Mesenchymal stem cell (in vitro differentiated cells and primary cell): ENCODE results near the gene CDC73.

Experiments used
- DNase-seq: peaks from one replicate; pipeline ENCODE4 v3.0.0-alpha.2; 2013
- H2AFZ ChIP-seq: one replicate; pipeline ENCODE4 v1.6.1; 2013; ENCODE audit warnings: low read depth, mild to moderate bottlenecking, control low read depth, inconsistent platforms, low read length, moderate library complexity
- H2AK5ac ChIP-seq: 2 replicates; pipeline ENCODE4 v1.6.1; 2013; ENCODE audit warnings: low read length, moderate library complexity, mild to moderate bottlenecking, inconsistent platforms; ENCODE audit not compliant: severe bottlenecking
- H2BK120ac ChIP-seq: one replicate; pipeline ENCODE4 v1.6.1; 2013; ENCODE audit warnings: low read depth, mild to moderate bottlenecking, inconsistent platforms, low read length, moderate library complexity
- H2BK12ac ChIP-seq, 2 experiments: one replicate each; pipeline ENCODE4 v1.6.1; 2013; ENCODE audit warnings: inconsistent platforms in 2 of 2, low read length in 2 of 2, mild to moderate bottlenecking in 2 of 2, moderate library complexity in 2 of 2, control low read depth in 1 of 2
- H2BK15ac ChIP-seq: one replicate; pipeline ENCODE4 v1.6.1; 2013; ENCODE audit warnings: mild to moderate bottlenecking, low read depth, inconsistent platforms; ENCODE audit not compliant: poor library complexity, severe bottlenecking
- H2BK5ac ChIP-seq: 2 replicates; pipeline ENCODE4 v1.6.1; 2013; ENCODE audit warnings: low read depth, mild to moderate bottlenecking, low read length, control low read depth, inconsistent platforms; ENCODE audit not compliant: poor library complexity, severe bottlenecking
- H3K14ac ChIP-seq, 2 experiments: one replicate each; pipeline ENCODE4 v1.6.1; 2013; ENCODE audit warnings: inconsistent platforms in 2 of 2, low read length in 2 of 2, control low read depth in 1 of 2, mild to moderate bottlenecking in 1 of 2, moderate library complexity in 1 of 2
- H3K18ac ChIP-seq, 2 experiments: one replicate each; pipeline ENCODE4 v1.6.1; 2013; ENCODE audit warnings: inconsistent platforms in 2 of 2, low read length in 2 of 2, control low read depth in 1 of 2, low read depth in 1 of 2, mild to moderate bottlenecking in 1 of 2
- H3K23ac ChIP-seq, 2 experiments: one replicate each; pipeline ENCODE4 v1.6.1; 2013; ENCODE audit warnings: inconsistent platforms in 2 of 2, low read length in 2 of 2, mild to moderate bottlenecking in 2 of 2, moderate library complexity in 2 of 2, control low read depth in 1 of 2
- H3K27ac ChIP-seq: 2 replicates; pipeline ENCODE4 v1.5.1; 2013; ENCODE audit warnings: mild to moderate bottlenecking, moderate library complexity, low read length, control low read depth, inconsistent platforms; ENCODE audit not compliant: poor library complexity, severe bottlenecking
- H3K27me3 ChIP-seq, 2 experiments: 2 replicates each; pipeline versions ENCODE4 v1.6.1 to v1.7.0; 2013; ENCODE audit warnings: low read length in 2 of 2, mild to moderate bottlenecking in 2 of 2, moderate library complexity in 2 of 2, control low read depth in 1 of 2, inconsistent platforms in 1 of 2; ENCODE audit not compliant: control insufficient read depth in 1 of 2, insufficient read depth in 1 of 2
- H3K36me3 ChIP-seq, 2 experiments: 2 replicates each; pipeline versions ENCODE4 v1.6.1 to v1.7.0; 2013; ENCODE audit warnings: low read length in 2 of 2, control low read depth in 1 of 2, inconsistent platforms in 1 of 2, low read depth in 1 of 2, mild to moderate bottlenecking in 1 of 2; ENCODE audit not compliant: insufficient read depth in 2 of 2, control insufficient read depth in 1 of 2
- H3K4ac ChIP-seq, 2 experiments: one replicate each; pipeline ENCODE4 v1.6.1; 2013; ENCODE audit warnings: inconsistent platforms in 2 of 2, low read length in 2 of 2, mild to moderate bottlenecking in 2 of 2, moderate library complexity in 2 of 2, control low read depth in 1 of 2, low read depth in 1 of 2
- H3K4me1 ChIP-seq: 2 replicates; pipeline ENCODE4 v1.6.1; 2013; ENCODE audit warnings: low read depth, low read length, control low read depth; ENCODE audit not compliant: control insufficient read depth, insufficient read depth
- H3K4me2 ChIP-seq: 2 replicates; pipeline ENCODE4 v1.6.1; 2013; ENCODE audit warnings: low read length, mild to moderate bottlenecking, inconsistent platforms; ENCODE audit not compliant: poor library complexity, severe bottlenecking
- H3K4me3 ChIP-seq, 2 experiments: 2 replicates each; pipeline versions ENCODE4 v1.5.1 to v1.7.0; 2013; ENCODE audit warnings: low read length in 2 of 2, mild to moderate bottlenecking in 2 of 2, control low read depth in 1 of 2, low read depth in 1 of 2; ENCODE audit not compliant: insufficient read depth in 1 of 2
- H3K79me1 ChIP-seq: replicated peaks from 2 replicates; pipeline ENCODE4 v1.6.1; 2013; ENCODE audit warnings: mild to moderate bottlenecking, control low read depth, low read length, inconsistent platforms; ENCODE audit not compliant: poor library complexity, severe bottlenecking
- H3K9ac ChIP-seq: 2 replicates; pipeline ENCODE4 v1.7.0; 2013; ENCODE audit warnings: mild to moderate bottlenecking, low read length, moderate library complexity
- H3K9me3 ChIP-seq: 2 replicates; pipeline ENCODE4 v1.7.0; 2013; ENCODE audit warnings: mild to moderate bottlenecking, low read length; ENCODE audit not compliant: control insufficient read depth
- H4K8ac ChIP-seq: one replicate; pipeline ENCODE4 v1.6.1; 2013; ENCODE audit warnings: inconsistent platforms, mild to moderate bottlenecking, low read length, moderate library complexity
- H4K91ac ChIP-seq: one replicate; pipeline ENCODE4 v1.6.1; 2013; ENCODE audit warnings: mild to moderate bottlenecking, low read length, inconsistent platforms
- WGBS: methylation state at CpG from one replicate; pipeline ENCODE4 v1.1.7; 2013; ENCODE audit warnings: mixed read lengths; 5-methylcytosine and 5-hydroxymethylcytosine counted together

The CDC73 gene

GRCh38 chr1:193094112-193094511 is 27.7 kb upstream of the CDC73 start:
- Histone ChIP-seq H3K79me1 (peaks cover 4% of the 10 kb centered on the region), H3K4me2 (no peak overlapping the region), H3K14ac (no peak overlapping the region), H3K4me1 (no peaks in the 10 kb centered on the region), H2BK15ac (no peak overlapping the region), H3K9ac (no peak overlapping the region), H2AK5ac (no peak overlapping the region), H3K4me3 (no peak overlapping the region), H3K27ac (no peak overlapping the region), H2BK5ac (no peak overlapping the region), H2BK120ac (no peak overlapping the region), H3K18ac (no peak overlapping the region), H4K8ac (no peak overlapping the region), H2BK12ac (no peak overlapping the region), H3K23ac (no peak overlapping the region), H4K91ac (no peak overlapping the region), H3K27me3 (no peaks in the 10 kb centered on the region), H2AFZ (no peak overlapping the region), H3K9me3 (no peaks in the 10 kb centered on the region), H3K4ac (no peak overlapping the region), H3K36me3 (peaks cover 9 to 91% of the 10 kb centered on the region in 2 experiments)
- WGBS, result 97% methylated on average over 10 of the region's 11 CpGs
- DNase-seq, result no peak

GRCh38 chr1:193102662-193103061 is 19.2 kb upstream of the CDC73 start:
- Histone ChIP-seq H3K9ac (peak overlapping the region; percentile 97), H3K4me3 (no peak overlapping the region), H3K9me3 (no peaks in the 10 kb centered on the region), H4K8ac (no peak overlapping the region), H3K4ac (no peak overlapping the region), H2BK120ac (no peak overlapping the region), H3K23ac (no peak overlapping the region), H3K79me1 (peaks cover 15% of the 10 kb centered on the region), H2AFZ (no peak overlapping the region), H3K27me3 (no peaks in the 10 kb centered on the region), H2BK5ac (no peak overlapping the region), H3K27ac (no peak overlapping the region), H3K18ac (no peak overlapping the region), H3K36me3 (peaks cover 10 to 32% of the 10 kb centered on the region in 2 experiments), H2BK12ac (no peak overlapping the region), H2BK15ac (no peak overlapping the region), H3K4me2 (no peak overlapping the region), H2AK5ac (no peak overlapping the region), H4K91ac (no peak overlapping the region), H3K14ac (no peak overlapping the region), H3K4me1 (peaks cover 1% of the 10 kb centered on the region)
- WGBS, result 100% methylated on average over 3 of the region's 5 CpGs
- DNase-seq, result no peak

DNA sequence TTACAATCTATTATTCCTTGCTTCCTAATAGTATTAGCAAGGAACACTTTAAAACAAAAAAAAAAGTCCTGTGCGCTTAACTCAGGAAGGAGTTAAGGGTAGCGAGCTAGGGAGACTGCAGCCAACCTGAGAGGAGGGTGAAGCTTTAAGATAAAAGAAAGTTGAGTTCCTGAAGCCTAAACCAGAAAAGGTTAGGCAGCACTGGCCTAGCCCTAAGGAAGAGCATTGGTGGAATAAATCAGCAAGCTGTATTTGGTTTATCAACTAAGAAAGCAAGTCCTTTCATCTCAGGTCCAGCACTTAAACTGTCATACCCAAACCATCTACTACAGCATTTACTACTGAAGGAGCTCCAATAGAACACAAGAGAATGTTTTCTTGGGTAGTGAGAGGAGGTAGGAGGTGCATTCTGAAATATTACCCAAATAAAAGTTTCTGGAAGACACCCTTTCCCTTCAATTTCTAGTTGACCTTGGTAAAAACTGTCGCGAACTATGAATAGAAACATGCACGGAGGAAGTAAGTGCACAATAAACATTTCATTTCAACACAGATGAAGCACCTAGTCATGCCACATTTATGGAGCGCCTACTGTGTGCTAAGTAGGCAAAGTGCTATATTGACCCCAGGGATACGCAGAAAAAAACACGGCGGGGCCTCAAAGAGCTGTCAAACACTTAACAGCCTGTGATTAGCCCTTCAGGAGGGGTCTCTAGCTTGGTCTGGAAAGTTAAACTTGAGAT is 17.9 kb upstream of the CDC73 start:
- no peak overlapping the region for H2AK5ac ChIP-seq
- H4K91ac ChIP-seq, result no peak overlapping the region
- WGBS, result 51% methylated on average over 9 of the region's 9 CpGs
- no peaks in the 10 kb centered on the region for H3K9me3 ChIP-seq
- H4K8ac ChIP-seq, result no peak overlapping the region
- peak overlapping the region in 1 of 2 experiments; percentile 73 for H3K4ac ChIP-seq
- peak overlapping the region in 1 of 2 experiments; percentile 73 for H3K18ac ChIP-seq
- peak; percentile 27 for DNase-seq
- H3K4me3 ChIP-seq, result peak overlapping the region; percentile 66 to 95
- peaks cover 1% of the 10 kb centered on the region for H3K4me1 ChIP-seq
- peak overlapping the region; percentile 76 for H2AFZ ChIP-seq
- no peak overlapping the region for H2BK5ac ChIP-seq
- no peaks in the 10 kb centered on the region for H3K27me3 ChIP-seq
- H3K79me1 ChIP-seq, result peaks cover 12% of the 10 kb centered on the region
- H3K27ac ChIP-seq, result peak overlapping the region; percentile 80
- H2BK15ac ChIP-seq, result no peak overlapping the region
- no peak overlapping the region for H3K23ac ChIP-seq
- no peak overlapping the region for H2BK120ac ChIP-seq
- no peak overlapping the region for H2BK12ac ChIP-seq
- peak overlapping the region; percentile 97 for H3K9ac ChIP-seq
- peaks cover 10 to 19% of the 10 kb centered on the region in 2 experiments for H3K36me3 ChIP-seq
- H3K4me2 ChIP-seq, result peak overlapping the region; percentile 86
- peak overlapping the region in 1 of 2 experiments; percentile 18 for H3K14ac ChIP-seq

GRCh38 chr1:193104502-193104906 is 17.3 kb upstream of the CDC73 start:
- Histone ChIP-seq H2BK15ac (no peak overlapping the region), H3K36me3 (peaks cover 6 to 13% of the 10 kb centered on the region in 2 experiments), H2AFZ (peak overlapping the region; percentile 76), H2AK5ac (no peak overlapping the region), H3K23ac (no peak overlapping the region), H3K9ac (peak overlapping the region; percentile 97), H2BK5ac (no peak overlapping the region), H3K4ac (peak overlapping the region in 1 of 2 experiments; percentile 73), H3K18ac (peak overlapping the region; percentile 72 to 73), H2BK12ac (peak overlapping the region in 1 of 2 experiments; percentile 71), H3K79me1 (peaks cover 10% of the 10 kb centered on the region), H3K27ac (peak overlapping the region; percentile 90), H2BK120ac (no peak overlapping the region), H3K14ac (peak overlapping the region in 1 of 2 experiments; percentile 18), H4K8ac (no peak overlapping the region), H3K27me3 (no peaks in the 10 kb centered on the region), H4K91ac (no peak overlapping the region), H3K4me2 (peak overlapping the region; percentile 86), H3K4me3 (peak overlapping the region; percentile 66 to 95), H3K9me3 (no peaks in the 10 kb centered on the region), H3K4me1 (peaks cover 1% of the 10 kb centered on the region)
- DNase-seq, result no peak
- WGBS, result under 1% methylated on average over 24 of the region's 24 CpGs
